ENCODE data around the gene PTPN7. TPM values are rescaled to one million over a fixed set of nuclear protein-coding genes. Genes with fewer than 3 reads are reported as not detected.

PTPN7 gene
- total RNA-seq, 1 donor from 2014 or later, result 0.29 TPM

DNA sequence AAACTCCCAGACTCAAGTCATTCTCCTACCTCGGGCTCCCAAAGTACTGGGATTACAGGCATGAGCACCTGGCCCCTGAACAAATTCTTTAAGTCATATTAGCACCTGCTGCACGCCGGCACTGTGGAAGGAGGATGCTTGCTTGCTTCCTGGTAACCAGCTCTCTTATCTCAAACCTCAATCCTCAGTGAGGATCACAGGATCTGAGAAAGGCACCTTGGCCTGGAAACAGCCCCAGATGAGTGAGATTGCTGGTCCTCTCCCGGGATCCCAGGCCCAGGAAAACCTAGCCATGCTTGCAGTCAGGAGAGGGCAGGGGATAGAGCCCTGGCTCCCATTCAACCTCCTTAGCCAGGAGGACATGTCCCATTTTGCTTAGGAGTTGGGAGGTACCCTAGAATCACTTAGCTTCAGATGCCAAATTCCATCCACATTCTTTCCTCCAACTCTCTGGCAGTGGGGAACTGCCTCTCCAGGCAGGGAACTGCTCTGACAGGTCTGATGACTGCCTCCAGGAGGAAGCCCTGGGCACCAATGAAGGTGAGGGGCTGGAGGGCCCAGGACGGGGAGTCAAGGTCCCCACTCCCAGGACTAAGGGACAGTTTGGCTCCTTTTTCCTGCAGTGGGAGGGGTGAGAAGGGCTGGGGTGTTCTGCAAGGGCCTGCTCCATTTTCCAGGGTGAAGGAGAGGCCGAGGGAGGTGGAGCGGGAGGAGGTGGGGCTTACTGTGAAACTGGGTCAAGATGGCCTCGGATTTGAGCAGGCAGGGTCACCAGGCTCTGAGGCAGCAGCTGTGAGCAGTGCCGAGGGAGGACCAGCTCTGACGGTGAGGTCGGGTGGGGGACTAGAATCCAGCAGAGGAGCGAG lies 28.2 kb downstream of the PTPN7 start:
- Mint-ChIP-seq H3K27me3 (no peaks in the 10 kb centered on the region), H3K4me3 (no peak overlapping the region), H3K4me1 (ENCODE audit: unreplicated experiment) (peaks cover 9% of the 10 kb centered on the region), H3K27ac (peak overlapping the region; percentile 86), H3K36me3 (no peaks in the 10 kb centered on the region), H3K9me3 (no peaks in the 10 kb centered on the region)
- no peak for DNase-seq (ENCODE audit: extremely low spot score, unreplicated experiment)
- TF ChIP-seq, protein P1, sequence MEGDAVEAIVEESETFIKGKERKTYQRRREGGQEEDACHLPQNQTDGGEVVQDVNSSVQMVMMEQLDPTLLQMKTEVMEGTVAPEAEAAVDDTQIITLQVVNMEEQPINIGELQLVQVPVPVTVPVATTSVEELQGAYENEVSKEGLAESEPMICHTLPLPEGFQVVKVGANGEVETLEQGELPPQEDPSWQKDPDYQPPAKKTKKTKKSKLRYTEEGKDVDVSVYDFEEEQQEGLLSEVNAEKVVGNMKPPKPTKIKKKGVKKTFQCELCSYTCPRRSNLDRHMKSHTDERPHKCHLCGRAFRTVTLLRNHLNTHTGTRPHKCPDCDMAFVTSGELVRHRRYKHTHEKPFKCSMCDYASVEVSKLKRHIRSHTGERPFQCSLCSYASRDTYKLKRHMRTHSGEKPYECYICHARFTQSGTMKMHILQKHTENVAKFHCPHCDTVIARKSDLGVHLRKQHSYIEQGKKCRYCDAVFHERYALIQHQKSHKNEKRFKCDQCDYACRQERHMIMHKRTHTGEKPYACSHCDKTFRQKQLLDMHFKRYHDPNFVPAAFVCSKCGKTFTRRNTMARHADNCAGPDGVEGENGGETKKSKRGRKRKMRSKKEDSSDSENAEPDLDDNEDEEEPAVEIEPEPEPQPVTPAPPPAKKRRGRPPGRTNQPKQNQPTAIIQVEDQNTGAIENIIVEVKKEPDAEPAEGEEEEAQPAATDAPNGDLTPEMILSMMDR (conservative IDR thresholded peaks at IDR 0.05), result no peak

DNA sequence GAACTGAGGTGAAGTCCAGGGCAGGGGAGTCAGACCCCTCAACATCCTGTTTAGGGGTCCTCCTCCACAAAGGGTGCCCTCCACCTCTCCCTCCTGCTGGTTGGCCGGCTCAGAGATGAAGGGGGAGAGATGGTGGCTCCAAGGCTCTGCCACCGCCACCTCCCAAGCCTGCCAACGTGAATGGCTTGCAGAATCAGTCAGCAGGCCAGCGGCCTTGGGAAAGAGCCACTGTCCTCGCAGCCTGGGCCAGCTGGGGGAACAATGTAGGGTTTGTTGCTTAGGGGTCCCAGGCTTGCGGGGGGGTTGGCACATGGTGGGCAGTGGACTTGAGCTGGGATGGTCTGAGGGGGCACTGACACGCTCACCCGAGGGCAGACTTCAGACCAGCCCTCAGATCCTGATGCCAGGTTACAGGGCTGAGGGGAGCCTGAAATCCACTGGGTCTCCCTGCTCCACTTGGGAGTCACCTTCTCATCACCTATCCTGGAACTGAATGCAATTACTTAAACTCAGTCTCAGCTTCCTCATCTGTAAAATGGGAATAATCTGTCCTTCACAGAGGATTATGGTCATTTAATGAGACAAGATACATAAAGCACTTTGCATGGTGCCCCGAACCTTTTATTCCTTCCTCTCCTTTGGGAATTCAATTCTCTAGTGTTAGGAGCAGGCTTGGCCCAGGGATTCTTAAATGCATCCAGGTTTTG lies 29.4 kb downstream of the PTPN7 start:
- no peak overlapping the region for H3K4me3 Mint-ChIP-seq
- no peaks in the 10 kb centered on the region for H3K27me3 Mint-ChIP-seq
- DNase-seq (ENCODE audit: extremely low spot score, unreplicated experiment), result no peak
- H3K36me3 Mint-ChIP-seq, result no peaks in the 10 kb centered on the region
- no peak overlapping the region for H3K27ac Mint-ChIP-seq
- TF ChIP-seq, protein P1 (conservative IDR thresholded peaks at IDR 0.05), result no peak
- peaks cover 9% of the 10 kb centered on the region for H3K4me1 Mint-ChIP-seq (ENCODE audit: unreplicated experiment)
- no peaks in the 10 kb centered on the region for H3K9me3 Mint-ChIP-seq

GRCh38 chr1:202130297-202130721 lies 30.1 kb downstream of the PTPN7 start:
- H3K36me3 Mint-ChIP-seq, result no peaks in the 10 kb centered on the region
- no peak overlapping the region for H3K4me3 Mint-ChIP-seq
- no peak overlapping the region for H3K27ac Mint-ChIP-seq
- TF ChIP-seq, protein P1 (conservative IDR thresholded peaks at IDR 0.05), result no peak
- no peak for DNase-seq (ENCODE audit: extremely low spot score, unreplicated experiment)
- H3K4me1 Mint-ChIP-seq (ENCODE audit: unreplicated experiment), result peaks cover 9% of the 10 kb centered on the region
- H3K27me3 Mint-ChIP-seq, result no peaks in the 10 kb centered on the region
- H3K9me3 Mint-ChIP-seq, result no peaks in the 10 kb centered on the region

GRCh38 chr1:202129453-202130296 lies 30.7 kb downstream of the PTPN7 start:
- no peak for DNase-seq (ENCODE audit: extremely low spot score, unreplicated experiment)
- Mint-ChIP-seq H3K27me3 (no peaks in the 10 kb centered on the region), H3K9me3 (no peaks in the 10 kb centered on the region), H3K4me3 (no peak overlapping the region), H3K4me1 (ENCODE audit: unreplicated experiment) (peaks cover 5% of the 10 kb centered on the region), H3K27ac (no peak overlapping the region), H3K36me3 (no peaks in the 10 kb centered on the region)
- TF ChIP-seq, protein P1 (conservative IDR thresholded peaks at IDR 0.05), result no peak

GRCh38 chr1:202127836-202128622 lies 32.4 kb downstream of the PTPN7 start:
- peaks cover 4% of the 10 kb centered on the region for H3K27me3 Mint-ChIP-seq
- no peak for DNase-seq (ENCODE audit: extremely low spot score, unreplicated experiment)
- no peaks in the 10 kb centered on the region for H3K9me3 Mint-ChIP-seq
- H3K27ac Mint-ChIP-seq, result no peak overlapping the region
- TF ChIP-seq, protein P1 (conservative IDR thresholded peaks at IDR 0.05), result no peak
- peaks cover 9% of the 10 kb centered on the region for H3K4me1 Mint-ChIP-seq (ENCODE audit: unreplicated experiment)
- H3K36me3 Mint-ChIP-seq, result no peaks in the 10 kb centered on the region
- no peak overlapping the region for H3K4me3 Mint-ChIP-seq
